Endodermal cell (in vitro differentiated cells): ENCODE data around the gene MNX1. TPM values are rescaled to one million over a fixed set of nuclear protein-coding genes. Genes with fewer than 3 reads are reported as not detected.

Experiments used
- DNase-seq: peaks from one replicate; pipeline ENCODE4 v3.0.0-alpha.2; 2017
- H3K27ac ChIP-seq: 2 replicates; pipeline ENCODE4 v1.5.1; 2013; ENCODE audit warnings: mild to moderate bottlenecking, low read depth, low read length, moderate library complexity
- H3K27me3 ChIP-seq: 2 replicates; pipeline ENCODE4 v1.6.1; 2013; ENCODE audit warnings: mild to moderate bottlenecking, low read length, moderate library complexity; ENCODE audit not compliant: insufficient read depth, control insufficient read depth, poor library complexity, severe bottlenecking
- H3K36me3 ChIP-seq: 2 replicates; pipeline ENCODE4 v1.7.0; 2013; ENCODE audit warnings: mild to moderate bottlenecking, low read length, moderate library complexity; ENCODE audit not compliant: control insufficient read depth, insufficient read depth
- H3K4me1 ChIP-seq: one replicate; pipeline ENCODE4 v1.7.0; 2013; ENCODE audit warnings: low read length; ENCODE audit not compliant: control insufficient read depth, insufficient read depth
- H3K4me3 ChIP-seq: 2 replicates; pipeline ENCODE4 v1.5.1; 2013; ENCODE audit warnings: mild to moderate bottlenecking, low read length, moderate library complexity
- H3K9ac ChIP-seq: 2 replicates; pipeline ENCODE4 v1.6.1; 2013; ENCODE audit warnings: mild to moderate bottlenecking, low read length, moderate library complexity; ENCODE audit not compliant: poor library complexity, severe bottlenecking; ENCODE audit errors: extremely low read depth
- H3K9me3 ChIP-seq: 2 replicates; pipeline ENCODE4 v1.6.1; 2013; ENCODE audit warnings: mild to moderate bottlenecking, low read length, moderate library complexity; ENCODE audit not compliant: control insufficient read depth
- H3K27ac Mint-ChIP-seq: 2 replicates; pipeline ENCODE4 v1.8.0; 2020; ENCODE audit warnings: mixed read lengths
- H3K27me3 Mint-ChIP-seq: 2 replicates; pipeline ENCODE4 v1.8.0; 2021; ENCODE audit warnings: mild to moderate bottlenecking, mixed read lengths; ENCODE audit not compliant: insufficient read depth
- H3K36me3 Mint-ChIP-seq: 2 replicates; pipeline ENCODE4 v1.8.0; 2020; ENCODE audit warnings: low read depth, mixed read lengths
- H3K4me1 Mint-ChIP-seq: 2 replicates; pipeline ENCODE4 v1.8.0; 2020; ENCODE audit warnings: mixed read lengths
- H3K4me3 Mint-ChIP-seq: 2 replicates; pipeline ENCODE4 v1.8.0; 2020; ENCODE audit warnings: mild to moderate bottlenecking, moderate library complexity, mixed read lengths
- H3K9me3 Mint-ChIP-seq: 2 replicates; pipeline ENCODE4 v1.8.0; 2020; ENCODE audit warnings: mild to moderate bottlenecking, mixed read lengths
- WGBS, 2 experiments: methylation state at CpG; one replicate each; pipeline versions ENCODE4 v1.1.5 to v1.1.7; 2013; ENCODE audit warnings: missing lambda C conversion rate in 2 of 2, mixed read lengths in 1 of 2; ENCODE audit not compliant: insufficient coverage in 1 of 2, insufficient read length in 1 of 2; 5-methylcytosine and 5-hydroxymethylcytosine counted together
- total RNA-seq, 2 donors: library from RNA; stranded (reverse); fragmentation: NEBNext Ultra II Directional in 1 of 2; extraction: Animal tissue kit (Norgen Biotek cat#: 25700) in 1 of 2; gene quantifications; 2 replicates in 1 of 2; 3 replicates in 1 of 2; pipeline ENCODE4 v1.2.1, GENCODE V29; 2021
- TF ChIP-seq, protein P1 (sequence below): fragments of 200-600 bp; sonication (generic); conservative IDR thresholded peaks from 2 replicates; pipeline ENCODE4 v1.5.0; 2021; ENCODE audit warnings: antibody characterized with exemption, mild to moderate bottlenecking

MNX1 gene
- total RNA-seq, 2 donors from 2014 or later = 14.5 to 18.7 TPM

DNA sequence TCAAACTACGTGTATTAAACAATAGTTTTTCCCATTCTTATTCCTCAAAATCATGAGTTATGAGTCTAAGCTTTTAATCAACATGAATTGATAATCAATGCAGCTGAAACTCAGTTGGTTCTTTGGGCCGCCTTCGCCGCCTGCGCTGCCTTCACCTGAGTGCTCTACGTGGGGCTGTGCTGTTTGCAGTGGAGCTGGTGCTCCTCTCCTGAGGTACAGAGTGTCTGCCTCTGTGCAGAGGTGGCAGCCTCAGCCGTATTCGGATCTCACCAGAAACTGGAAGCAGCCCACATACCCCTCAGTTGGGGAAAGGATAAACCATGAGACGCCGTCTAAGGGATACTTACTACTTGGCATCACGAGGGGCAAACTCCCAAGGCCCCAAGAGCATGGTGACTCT is 45.5 kb downstream of the MNX1 start:
- H3K4me1 ChIP-seq = no peaks in the 10 kb centered on the region
- H3K27me3 Mint-ChIP-seq = no peaks in the 10 kb centered on the region
- peaks cover 86% of the 10 kb centered on the region for H3K36me3 ChIP-seq
- 94 to 99% methylated on average over 10 to 11 of the region's 11 CpGs for WGBS, 2 experiments
- no peak overlapping the region for H3K4me3 ChIP-seq
- no peaks in the 10 kb centered on the region for H3K9me3 Mint-ChIP-seq
- no peak overlapping the region for H3K27ac ChIP-seq
- H3K4me3 Mint-ChIP-seq = no peak overlapping the region
- no peak for DNase-seq
- H3K9ac ChIP-seq = no peak overlapping the region
- H3K36me3 Mint-ChIP-seq = peaks cover 80% of the 10 kb centered on the region
- no peaks in the 10 kb centered on the region for H3K27me3 ChIP-seq
- TF ChIP-seq, protein P1, sequence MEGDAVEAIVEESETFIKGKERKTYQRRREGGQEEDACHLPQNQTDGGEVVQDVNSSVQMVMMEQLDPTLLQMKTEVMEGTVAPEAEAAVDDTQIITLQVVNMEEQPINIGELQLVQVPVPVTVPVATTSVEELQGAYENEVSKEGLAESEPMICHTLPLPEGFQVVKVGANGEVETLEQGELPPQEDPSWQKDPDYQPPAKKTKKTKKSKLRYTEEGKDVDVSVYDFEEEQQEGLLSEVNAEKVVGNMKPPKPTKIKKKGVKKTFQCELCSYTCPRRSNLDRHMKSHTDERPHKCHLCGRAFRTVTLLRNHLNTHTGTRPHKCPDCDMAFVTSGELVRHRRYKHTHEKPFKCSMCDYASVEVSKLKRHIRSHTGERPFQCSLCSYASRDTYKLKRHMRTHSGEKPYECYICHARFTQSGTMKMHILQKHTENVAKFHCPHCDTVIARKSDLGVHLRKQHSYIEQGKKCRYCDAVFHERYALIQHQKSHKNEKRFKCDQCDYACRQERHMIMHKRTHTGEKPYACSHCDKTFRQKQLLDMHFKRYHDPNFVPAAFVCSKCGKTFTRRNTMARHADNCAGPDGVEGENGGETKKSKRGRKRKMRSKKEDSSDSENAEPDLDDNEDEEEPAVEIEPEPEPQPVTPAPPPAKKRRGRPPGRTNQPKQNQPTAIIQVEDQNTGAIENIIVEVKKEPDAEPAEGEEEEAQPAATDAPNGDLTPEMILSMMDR = no peak
- no peak overlapping the region for H3K27ac Mint-ChIP-seq
- no peaks in the 10 kb centered on the region for H3K9me3 ChIP-seq
- H3K4me1 Mint-ChIP-seq = no peaks in the 10 kb centered on the region

DNA sequence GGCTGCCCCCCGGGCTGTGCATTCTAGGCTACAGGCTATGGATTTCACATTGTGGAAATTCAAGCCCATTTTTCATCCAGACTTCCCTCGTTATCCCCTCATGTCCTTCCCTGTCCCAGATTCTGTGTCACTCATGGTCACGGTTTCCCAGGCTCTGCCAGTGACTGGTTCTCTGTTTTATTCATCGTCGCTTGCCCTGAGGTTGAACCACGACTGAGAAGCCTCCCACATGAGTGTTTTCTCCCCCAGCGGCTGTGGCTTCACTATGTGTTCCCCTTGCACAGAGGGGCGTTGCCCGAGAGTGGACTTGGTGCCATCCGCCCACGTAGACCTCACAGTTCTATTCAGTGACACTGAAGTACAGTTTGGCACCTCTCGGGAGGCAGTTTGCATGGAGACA is 47.0 kb downstream of the MNX1 start:
- H3K4me1 Mint-ChIP-seq = no peaks in the 10 kb centered on the region
- no peak overlapping the region for H3K4me3 ChIP-seq
- no peaks in the 10 kb centered on the region for H3K9me3 Mint-ChIP-seq
- 93 to 97% methylated on average over 5 to 12 of the region's 12 CpGs for WGBS, 2 experiments
- DNase-seq = no peak
- TF ChIP-seq, protein P1 = no peak
- no peak overlapping the region for H3K27ac Mint-ChIP-seq
- no peak overlapping the region for H3K4me3 Mint-ChIP-seq
- H3K36me3 Mint-ChIP-seq = peaks cover 82% of the 10 kb centered on the region
- no peaks in the 10 kb centered on the region for H3K4me1 ChIP-seq
- H3K27me3 ChIP-seq = no peaks in the 10 kb centered on the region
- H3K36me3 ChIP-seq = peaks cover 85% of the 10 kb centered on the region
- no peak overlapping the region for H3K27ac ChIP-seq
- H3K9me3 ChIP-seq = no peaks in the 10 kb centered on the region
- H3K27me3 Mint-ChIP-seq = no peaks in the 10 kb centered on the region
- H3K9ac ChIP-seq = no peak overlapping the region

DNA sequence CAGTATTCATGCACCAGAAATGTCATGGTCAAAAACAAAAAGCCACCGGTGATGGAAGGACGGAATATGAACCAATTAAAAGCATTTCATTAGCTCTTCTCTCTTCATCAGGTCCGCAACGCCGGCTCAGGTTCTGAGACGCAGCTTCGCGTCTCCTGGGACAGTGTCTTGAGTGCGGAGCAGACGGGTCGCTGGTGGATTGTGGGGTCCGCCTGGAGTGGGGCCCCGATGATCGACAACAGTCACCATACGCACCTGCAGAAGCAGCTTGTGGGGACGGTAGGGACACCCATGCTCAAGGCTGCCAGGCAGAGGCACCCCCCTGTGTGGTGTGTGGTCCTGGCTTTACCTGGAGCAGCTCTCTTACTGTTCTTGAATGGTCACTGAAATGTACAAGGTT is 47.6 kb downstream of the MNX1 start:
- no peaks in the 10 kb centered on the region for H3K4me1 ChIP-seq
- no peak for DNase-seq
- TF ChIP-seq, protein P1 = no peak
- H3K36me3 ChIP-seq = peaks cover 85% of the 10 kb centered on the region
- no peaks in the 10 kb centered on the region for H3K9me3 Mint-ChIP-seq
- H3K27me3 Mint-ChIP-seq = no peaks in the 10 kb centered on the region
- H3K27ac ChIP-seq = no peak overlapping the region
- H3K4me3 ChIP-seq = no peak overlapping the region
- H3K9me3 ChIP-seq = no peaks in the 10 kb centered on the region
- WGBS, 2 experiments = 88 to 97% methylated on average over 12 to 16 of the region's 16 CpGs
- H3K27ac Mint-ChIP-seq = no peak overlapping the region
- no peak overlapping the region for H3K9ac ChIP-seq
- H3K27me3 ChIP-seq = no peaks in the 10 kb centered on the region
- H3K4me3 Mint-ChIP-seq = no peak overlapping the region
- peaks cover 82% of the 10 kb centered on the region for H3K36me3 Mint-ChIP-seq
- H3K4me1 Mint-ChIP-seq = no peaks in the 10 kb centered on the region
